Kidney (tissue), 14 donors: Measurements from ENCODE around the gene ADARB2. TPM values are rescaled to one million over a fixed set of nuclear protein-coding genes. Genes with fewer than 3 reads are reported as not detected.

Experiments used
- DNase-seq, 5 donors: peaks; one replicate each; pipeline ENCODE4 v3.0.0-alpha.2; 2013 to 2020
- FAIRE-seq: peaks from 2 replicates; lab custom pipeline; 2012; peaks lifted over from hg19 to GRCh38; lab: Jason Lieb, UNC
- H3K27ac ChIP-seq, 2 donors: one replicate each; pipeline ENCODE4 v1.7.0; 2013; ENCODE audit warnings: low read depth in 2 of 2, low read length in 2 of 2, inconsistent platforms in 1 of 2
- H3K27me3 ChIP-seq: one replicate; pipeline ENCODE4 v1.7.1; 2013; ENCODE audit warnings: low read length, inconsistent platforms; ENCODE audit not compliant: control insufficient read depth, insufficient read depth
- H3K36me3 ChIP-seq, 3 donors: one replicate each; pipeline versions ENCODE4 v1.7.0 to v1.7.1; 2013; ENCODE audit warnings: low read length in 3 of 3, control low read depth in 1 of 3, inconsistent platforms in 1 of 3; ENCODE audit not compliant: insufficient read depth in 3 of 3, control insufficient read depth in 2 of 3
- H3K4me1 ChIP-seq, 3 donors: one replicate each; pipeline versions ENCODE4 v1.7.0 to v1.7.1; 2013; ENCODE audit warnings: low read length in 3 of 3, inconsistent platforms in 1 of 3, low read depth in 1 of 3; ENCODE audit not compliant: control insufficient read depth in 2 of 3, insufficient read depth in 2 of 3
- H3K4me3 ChIP-seq, 3 donors: one replicate each; pipeline versions ENCODE4 v1.7.0 to v1.8.1; 2013; ENCODE audit warnings: low read length in 3 of 3, control low read depth in 1 of 3, inconsistent platforms in 1 of 3
- H3K9ac ChIP-seq, 3 donors: one replicate each; pipeline versions ENCODE4 v1.7.0 to v1.7.1; 2013; ENCODE audit warnings: low read length in 3 of 3, control low read depth in 1 of 3, inconsistent platforms in 1 of 3
- H3K9me3 ChIP-seq, 3 donors: one replicate each; pipeline versions ENCODE4 v1.7.0 to v1.7.1; 2013; ENCODE audit warnings: low read length in 3 of 3, control low read depth in 1 of 3, inconsistent platforms in 1 of 3; ENCODE audit not compliant: control insufficient read depth in 2 of 3, insufficient read depth in 1 of 3
- CTCF ChIP-seq: IDR thresholded peaks from 3 replicates; pipeline ENCODE4 v1.5.1; 2012; ENCODE audit warnings: mild to moderate bottlenecking, moderate library complexity, borderline replicate concordance; ENCODE audit not compliant: insufficient read depth; ENCODE audit errors: extremely low read depth
- intact Hi-C: fragments of 100-400 bp; cut with DNase I; formaldehyde crosslinking; loops from one replicate; pipeline ENCODE4 v1.11.1; 2022
- polyA plus RNA-seq: library from polyadenylated mRNA; stranded (reverse); fragments of 350-450 nt; fragmentation: Illumina TruSeq; extraction: RNeasy Lipid Tissue Mini Kit (QIAGEN cat#74804); gene quantifications from one replicate; pipeline ENCODE4 v1.2.3, GENCODE V29; 2014; ENCODE audit warnings: low read depth, low replicate concordance; ENCODE audit not compliant: insufficient read depth
- total RNA-seq: library from RNA; stranded (reverse); fragmentation: NEBNext Ultra II Directional; extraction: Animal tissue kit (Norgen Biotek cat#: 25700); gene quantifications from one replicate; pipeline ENCODE4 v1.2.1, GENCODE V29; 2021
- donor health status: control.
- donor health status: control.
- donor health status: control.
- donor health status: control.
- donor health status: control.
- donor health status: DM: yes; HTN: yes; CAD: no.
- donor health status: Normal renal cell carcinoma (clear cell type).

ADARB2 gene
- total and polyA plus RNA-seq, 2 donors from 2014 or later, result 1.0 to 1.3 TPM

GRCh38 chr10:1184541-1185430, 552.5 kb downstream of the ADARB2 start:
- H3K4me3 ChIP-seq, result no peak overlapping the region
- no peaks in the 10 kb centered on the region for H3K9me3 ChIP-seq
- FAIRE-seq (no peak), DNase-seq (no peak)
- peaks cover 0 to 13% (median 7%) of the 10 kb centered on the region in 3 donors for H3K4me1 ChIP-seq
- H3K27ac ChIP-seq, result no peak overlapping the region
- H3K9ac ChIP-seq, result no peak overlapping the region
- no peaks in the 10 kb centered on the region for H3K36me3 ChIP-seq
- TF ChIP-seq CTCF, result no peak
- intact Hi-C loops, result no loop called here
- H3K27me3 ChIP-seq, result no peaks in the 10 kb centered on the region

DNA sequence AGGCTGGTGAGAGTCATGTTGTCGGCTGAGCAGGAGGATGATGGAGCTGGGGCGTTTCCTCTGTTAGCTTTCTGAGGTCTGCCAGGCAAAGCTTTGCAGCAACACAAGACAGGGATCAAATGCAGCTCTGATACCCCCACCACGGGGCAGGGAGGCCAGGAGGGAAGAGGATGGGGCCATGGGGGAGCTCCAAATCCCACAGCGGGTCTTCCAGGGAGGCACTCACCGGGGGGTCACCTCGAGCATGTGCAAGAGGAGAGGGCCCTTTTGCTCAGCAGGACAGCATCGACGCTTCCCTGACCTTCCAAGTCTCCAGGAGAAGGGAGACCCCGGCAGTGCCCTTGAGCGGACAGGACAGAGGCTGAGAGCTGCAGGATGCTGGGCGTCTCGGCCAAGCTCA, 553.6 kb downstream of the ADARB2 start:
- Histone ChIP-seq H3K9ac (no peak overlapping the region), H3K9me3 (no peaks in the 10 kb centered on the region), H3K27me3 (no peaks in the 10 kb centered on the region), H3K27ac (no peak overlapping the region), H3K36me3 (no peaks in the 10 kb centered on the region), H3K4me1 (peaks cover 0 to 5% (median 2%) of the 10 kb centered on the region in 3 donors), H3K4me3 (no peak overlapping the region)
- no peak for FAIRE-seq
- intact Hi-C loops, result no loop called here
- TF ChIP-seq CTCF, result no peak
- no peak for DNase-seq

DNA sequence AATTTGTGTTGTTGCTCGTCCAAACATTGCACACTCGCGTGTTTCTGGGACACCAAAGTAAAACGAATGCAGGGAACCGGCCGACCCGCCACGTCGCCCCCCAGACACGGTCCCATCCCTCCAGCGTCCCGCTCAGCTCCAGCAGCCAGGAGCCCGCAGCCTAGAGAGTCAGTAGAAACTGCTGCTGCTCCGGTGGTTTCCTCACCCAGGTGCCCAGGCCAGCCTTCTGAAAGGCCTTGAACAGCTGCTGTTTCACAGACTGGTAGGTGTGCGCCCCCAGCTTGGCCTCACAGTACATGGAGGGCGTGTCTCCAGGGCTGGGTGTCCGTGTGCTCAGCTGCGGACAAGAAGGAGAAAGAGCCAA, 554.3 kb downstream of the ADARB2 start:
- no peak overlapping the region for H3K9ac ChIP-seq
- DNase-seq (peak in 3 of 5 donors; percentile 41 to 50 (median 45)), FAIRE-seq (no peak)
- H3K36me3 ChIP-seq, result no peaks in the 10 kb centered on the region
- H3K4me3 ChIP-seq, result no peak overlapping the region
- no peak overlapping the region for H3K27ac ChIP-seq
- no peaks in the 10 kb centered on the region for H3K27me3 ChIP-seq
- H3K9me3 ChIP-seq, result no peaks in the 10 kb centered on the region
- H3K4me1 ChIP-seq, result peaks cover 0 to 3% (median 0%) of the 10 kb centered on the region in 3 donors
- intact Hi-C loops, result no loop called here
- TF ChIP-seq CTCF, result no peak
